ENCODE data around the gene ARHGAP9. TPM values are rescaled to one million over a fixed set of nuclear protein-coding genes. Genes with fewer than 3 reads are reported as not detected.

Gene ARHGAP9
- total RNA-seq, 4 donors from 2014 or later = 5.4 to 7.4 (median 5.9) TPM

DNA sequence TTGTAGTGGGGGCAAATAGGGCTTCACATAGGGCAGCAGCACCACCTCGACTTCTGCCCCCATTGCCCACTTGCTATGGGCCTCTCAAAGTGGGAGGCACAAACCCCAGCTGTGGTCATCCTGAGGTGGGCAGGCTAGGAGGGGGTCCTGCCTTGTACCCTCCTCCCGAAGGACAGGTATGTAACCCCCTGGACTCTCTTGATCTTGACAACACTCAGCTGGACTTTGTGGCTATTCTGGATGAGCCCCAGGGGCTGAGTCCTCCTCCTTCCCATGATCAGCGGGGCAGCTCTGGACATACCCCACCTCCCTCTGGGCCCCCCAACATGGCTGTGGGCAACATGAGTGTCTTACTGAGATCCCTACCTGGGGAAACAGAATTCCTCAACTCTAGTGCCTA is 8.0 kb downstream of the ARHGAP9 start:
- Histone ChIP-seq H3K27ac (no peak overlapping the region), H3K36me3 (peaks cover 5% of the 10 kb centered on the region), H3K27me3 (peaks cover 39% of the 10 kb centered on the region), H3K9me3 (no peaks in the 10 kb centered on the region), H3K4me1 (peaks cover 17% of the 10 kb centered on the region), H3K4me3 (no peak overlapping the region)
- 84% methylated on average over 3 of the region's 3 CpGs for WGBS
- no peak for TF ChIP-seq POLR2AphosphoS5 (IDR thresholded peaks at IDR 0.05)
- no peak for TF ChIP-seq EP300 (IDR thresholded peaks at IDR 0.05)
- TF ChIP-seq, protein P1, sequence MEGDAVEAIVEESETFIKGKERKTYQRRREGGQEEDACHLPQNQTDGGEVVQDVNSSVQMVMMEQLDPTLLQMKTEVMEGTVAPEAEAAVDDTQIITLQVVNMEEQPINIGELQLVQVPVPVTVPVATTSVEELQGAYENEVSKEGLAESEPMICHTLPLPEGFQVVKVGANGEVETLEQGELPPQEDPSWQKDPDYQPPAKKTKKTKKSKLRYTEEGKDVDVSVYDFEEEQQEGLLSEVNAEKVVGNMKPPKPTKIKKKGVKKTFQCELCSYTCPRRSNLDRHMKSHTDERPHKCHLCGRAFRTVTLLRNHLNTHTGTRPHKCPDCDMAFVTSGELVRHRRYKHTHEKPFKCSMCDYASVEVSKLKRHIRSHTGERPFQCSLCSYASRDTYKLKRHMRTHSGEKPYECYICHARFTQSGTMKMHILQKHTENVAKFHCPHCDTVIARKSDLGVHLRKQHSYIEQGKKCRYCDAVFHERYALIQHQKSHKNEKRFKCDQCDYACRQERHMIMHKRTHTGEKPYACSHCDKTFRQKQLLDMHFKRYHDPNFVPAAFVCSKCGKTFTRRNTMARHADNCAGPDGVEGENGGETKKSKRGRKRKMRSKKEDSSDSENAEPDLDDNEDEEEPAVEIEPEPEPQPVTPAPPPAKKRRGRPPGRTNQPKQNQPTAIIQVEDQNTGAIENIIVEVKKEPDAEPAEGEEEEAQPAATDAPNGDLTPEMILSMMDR (IDR thresholded peaks at IDR 0.05) = no peak
- no peak for TF ChIP-seq POLR2A (IDR thresholded peaks at IDR 0.05)
- DNase-seq (ENCODE audit: low spot score in 2 of 2) = no peak

DNA sequence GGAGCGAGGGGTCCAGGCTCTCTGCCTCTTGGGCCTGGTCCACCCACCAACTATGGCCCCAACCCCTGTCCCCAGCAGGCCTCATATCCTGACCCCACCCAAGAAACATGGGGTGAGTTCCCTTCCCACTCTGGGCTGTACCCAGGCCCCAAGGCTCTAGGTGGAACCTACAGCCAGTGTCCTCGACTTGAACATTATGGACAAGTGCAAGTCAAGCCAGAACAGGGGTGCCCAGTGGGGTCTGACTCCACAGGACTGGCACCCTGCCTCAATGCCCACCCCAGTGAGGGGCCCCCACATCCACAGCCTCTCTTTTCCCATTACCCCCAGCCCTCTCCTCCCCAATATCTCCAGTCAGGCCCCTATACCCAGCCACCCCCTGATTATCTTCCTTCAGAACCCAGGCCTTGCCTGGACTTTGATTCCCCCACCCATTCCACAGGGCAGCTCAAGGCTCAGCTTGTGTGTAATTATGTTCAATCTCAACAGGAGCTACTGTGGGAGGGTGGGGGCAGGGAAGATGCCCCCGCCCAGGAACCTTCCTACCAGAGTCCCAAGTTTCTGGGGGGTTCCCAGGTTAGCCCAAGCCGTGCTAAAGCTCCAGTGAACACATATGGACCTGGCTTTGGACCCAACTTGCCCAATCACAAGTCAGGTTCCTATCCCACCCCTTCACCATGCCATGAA is 8.6 kb downstream of the ARHGAP9 start:
- whole genome bisulfite sequencing = 100% methylated on average over 3 of the region's 4 CpGs
- Histone ChIP-seq H3K4me3 (no peak overlapping the region), H3K27me3 (peaks cover 33% of the 10 kb centered on the region), H3K9me3 (no peaks in the 10 kb centered on the region), H3K27ac (no peak overlapping the region), H3K36me3 (peaks cover 5% of the 10 kb centered on the region), H3K4me1 (peaks cover 14% of the 10 kb centered on the region)
- no peak for TF ChIP-seq POLR2A (IDR thresholded peaks at IDR 0.05)
- TF ChIP-seq POLR2AphosphoS5 (IDR thresholded peaks at IDR 0.05) = no peak
- no peak for TF ChIP-seq EP300 (IDR thresholded peaks at IDR 0.05)
- TF ChIP-seq, protein P1 (IDR thresholded peaks at IDR 0.05) = no peak
- no peak for DNase-seq (ENCODE audit: low spot score in 2 of 2)

DNA sequence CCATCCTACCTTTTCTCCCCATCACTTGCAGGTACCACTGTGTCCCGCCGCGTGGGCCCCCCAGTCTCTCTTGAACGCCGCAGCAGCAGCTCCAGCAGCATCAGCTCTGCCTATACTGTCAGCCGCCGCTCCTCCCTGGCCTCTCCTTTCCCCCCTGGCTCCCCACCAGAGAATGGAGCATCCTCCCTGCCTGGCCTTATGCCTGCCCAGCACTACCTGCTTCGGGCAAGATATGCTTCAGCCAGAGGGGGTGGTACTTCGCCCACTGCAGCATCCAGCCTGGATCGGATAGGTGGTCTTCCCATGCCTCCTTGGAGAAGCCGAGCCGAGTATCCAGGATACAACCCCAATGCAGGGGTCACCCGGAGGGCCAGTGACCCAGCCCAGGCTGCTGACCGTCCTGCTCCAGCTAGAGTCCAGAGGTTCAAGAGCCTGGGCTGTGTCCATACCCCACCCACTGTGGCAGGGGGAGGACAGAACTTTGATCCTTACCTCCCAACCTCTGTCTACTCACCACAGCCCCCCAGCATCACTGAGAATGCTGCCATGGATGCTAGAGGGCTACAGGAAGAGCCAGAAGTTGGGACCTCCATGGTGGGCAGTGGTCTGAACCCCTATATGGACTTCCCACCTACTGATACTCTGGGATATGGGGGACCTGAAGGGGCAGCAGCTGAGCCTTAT is 9.2 kb downstream of the ARHGAP9 start:
- peaks cover 7% of the 10 kb centered on the region for H3K4me1 ChIP-seq
- H3K27me3 ChIP-seq = peaks cover 26% of the 10 kb centered on the region
- no peaks in the 10 kb centered on the region for H3K9me3 ChIP-seq
- H3K27ac ChIP-seq = no peak overlapping the region
- 98% methylated on average over 10 of the region's 14 CpGs for WGBS
- no peak for DNase-seq (ENCODE audit: low spot score in 2 of 2)
- no peak overlapping the region for H3K4me3 ChIP-seq
- peaks cover 5% of the 10 kb centered on the region for H3K36me3 ChIP-seq
- no peak for TF ChIP-seq EP300 (IDR thresholded peaks at IDR 0.05)
- no peak for TF ChIP-seq POLR2A (IDR thresholded peaks at IDR 0.05)
- TF ChIP-seq, protein P1 (IDR thresholded peaks at IDR 0.05) = no peak
- TF ChIP-seq POLR2AphosphoS5 (IDR thresholded peaks at IDR 0.05) = no peak

DNA sequence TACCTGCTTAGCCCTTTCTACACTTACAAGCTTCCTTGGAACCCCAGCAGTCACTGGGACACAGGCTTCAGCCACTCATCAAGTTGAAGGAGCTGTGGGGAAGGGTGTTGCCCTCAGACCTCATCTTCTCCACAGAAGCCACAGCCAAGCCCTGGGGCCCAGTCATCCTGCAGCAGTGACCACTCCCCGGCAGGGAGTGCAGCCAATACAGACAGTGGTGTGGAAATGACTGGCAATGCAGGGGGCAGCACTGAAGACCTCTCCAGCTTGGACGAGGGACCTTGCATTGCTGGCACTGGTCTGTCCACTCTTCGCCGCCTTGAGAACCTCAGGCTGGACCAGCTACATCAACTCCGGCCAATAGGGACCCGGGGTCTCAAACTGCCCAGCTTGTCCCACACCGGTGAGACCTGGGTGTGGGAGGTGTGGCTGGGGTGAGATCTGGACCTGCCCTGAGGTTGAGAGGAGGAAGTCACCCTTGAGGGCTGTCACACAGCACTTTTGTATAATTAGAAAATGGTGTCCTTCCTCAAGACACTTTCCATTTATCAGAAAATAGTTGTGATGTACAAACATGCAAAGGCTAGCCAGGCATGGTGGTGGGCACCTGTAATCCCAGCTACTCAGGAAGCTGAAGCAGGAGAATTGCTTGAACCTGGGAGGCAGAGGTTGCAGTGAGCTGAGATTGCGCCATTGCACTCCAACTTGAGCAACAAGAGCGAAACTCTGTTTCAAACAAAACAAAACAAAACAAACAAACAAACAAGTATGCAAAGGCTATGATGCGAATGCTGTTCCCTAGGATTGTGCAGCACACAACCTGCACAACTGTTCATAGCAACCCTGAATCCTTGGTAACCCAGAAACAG is 10.1 kb downstream of the ARHGAP9 start:
- no peaks in the 10 kb centered on the region for H3K9me3 ChIP-seq
- H3K4me3 ChIP-seq = no peak overlapping the region
- no peak overlapping the region for H3K27ac ChIP-seq
- no peaks in the 10 kb centered on the region for H3K4me1 ChIP-seq
- TF ChIP-seq EP300 (IDR thresholded peaks at IDR 0.05) = no peak
- TF ChIP-seq, protein P1 (IDR thresholded peaks at IDR 0.05) = no peak
- TF ChIP-seq POLR2AphosphoS5 (IDR thresholded peaks at IDR 0.05) = no peak
- no peak for TF ChIP-seq POLR2A (IDR thresholded peaks at IDR 0.05)
- WGBS = 89% methylated on average over 7 of the region's 10 CpGs
- peaks cover 5% of the 10 kb centered on the region for H3K36me3 ChIP-seq
- peaks cover 18% of the 10 kb centered on the region for H3K27me3 ChIP-seq
- DNase-seq (ENCODE audit: low spot score in 2 of 2) = no peak

Measured in suprapubic skin (tissue), 4 donors.